Endothelial cell of hepatic sinusoid (primary cell): ENCODE data around the gene DAP.
"Not testable (repeated sequence)": the region's sequence is repeated elsewhere in the genome, so short reads cannot be mapped to it uniquely, and the experiment has no call there.

Experiments
- in situ Hi-C: cut with HindIII; loops from 2 replicates; pipeline ENCODE4 v1.10.0; 2017; ENCODE audit warnings: low sequenced_read_pairs

The DAP gene

GRCh38 chr5:10636363-10637142, 124.5 kb downstream of the DAP start:
- in situ Hi-C loops: no loop called here

- in situ Hi-C loops: no loop called here
Observed at GRCh38 chr5:10635867-10636350, 125.1 kb downstream of the DAP start.

DNA sequence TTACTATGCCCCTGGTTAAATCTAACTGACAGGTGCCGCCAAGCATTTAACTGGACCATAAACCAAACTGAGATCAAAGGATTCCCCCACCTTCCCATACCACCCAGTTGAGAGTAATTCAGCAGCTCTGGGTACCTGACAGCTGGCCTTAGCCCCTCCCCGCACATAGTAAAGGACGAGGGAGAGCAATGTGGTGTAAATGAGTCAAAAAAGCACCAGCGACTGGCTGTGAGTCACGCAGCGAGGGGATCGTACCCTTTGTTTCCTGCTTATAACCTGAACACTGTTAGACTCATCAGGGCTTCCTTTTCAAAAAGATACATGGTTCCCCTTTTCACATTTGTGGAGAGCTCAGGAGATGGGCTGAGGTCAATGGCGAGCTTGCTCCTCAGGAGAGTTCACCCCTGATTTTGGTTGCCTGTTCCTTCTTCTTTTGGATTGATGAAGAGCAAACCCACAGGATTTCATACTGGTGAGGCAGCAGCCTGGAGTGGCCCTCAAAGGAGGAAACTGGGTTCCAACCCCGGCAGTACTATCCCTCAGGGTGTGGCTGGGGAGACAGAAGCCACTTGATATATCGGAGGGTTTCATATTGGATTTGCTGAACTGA, 125.7 kb downstream of the DAP start:
- in situ Hi-C loops: no loop called here

DNA sequence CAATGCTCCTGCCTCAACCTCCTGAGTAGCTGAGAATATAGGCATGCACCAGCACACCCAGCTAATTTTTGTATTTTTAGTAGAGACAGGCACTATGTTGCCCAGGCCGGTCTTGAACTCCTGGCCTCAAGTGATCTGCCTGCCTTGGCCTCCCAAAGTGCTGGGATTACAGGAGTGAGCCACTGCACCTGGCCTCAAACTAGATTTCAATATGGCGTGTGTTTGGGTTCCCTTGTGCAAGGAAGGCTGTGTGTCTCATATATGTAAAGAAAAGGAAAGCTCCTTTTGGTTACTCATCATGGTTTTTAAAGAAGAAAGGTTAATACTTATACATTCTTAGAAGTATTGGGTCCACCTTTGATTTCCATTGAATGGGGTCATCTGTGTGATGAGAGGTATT, 126.5 kb downstream of the DAP start:
- in situ Hi-C loops: no loop called here

GRCh38 chr5:10634050-10634449, 127.0 kb downstream of the DAP start:
- in situ Hi-C loops: no loop called here

GRCh38 chr5:10633271-10634049, 127.6 kb downstream of the DAP start:
- in situ Hi-C loops: no loop called here

DNA sequence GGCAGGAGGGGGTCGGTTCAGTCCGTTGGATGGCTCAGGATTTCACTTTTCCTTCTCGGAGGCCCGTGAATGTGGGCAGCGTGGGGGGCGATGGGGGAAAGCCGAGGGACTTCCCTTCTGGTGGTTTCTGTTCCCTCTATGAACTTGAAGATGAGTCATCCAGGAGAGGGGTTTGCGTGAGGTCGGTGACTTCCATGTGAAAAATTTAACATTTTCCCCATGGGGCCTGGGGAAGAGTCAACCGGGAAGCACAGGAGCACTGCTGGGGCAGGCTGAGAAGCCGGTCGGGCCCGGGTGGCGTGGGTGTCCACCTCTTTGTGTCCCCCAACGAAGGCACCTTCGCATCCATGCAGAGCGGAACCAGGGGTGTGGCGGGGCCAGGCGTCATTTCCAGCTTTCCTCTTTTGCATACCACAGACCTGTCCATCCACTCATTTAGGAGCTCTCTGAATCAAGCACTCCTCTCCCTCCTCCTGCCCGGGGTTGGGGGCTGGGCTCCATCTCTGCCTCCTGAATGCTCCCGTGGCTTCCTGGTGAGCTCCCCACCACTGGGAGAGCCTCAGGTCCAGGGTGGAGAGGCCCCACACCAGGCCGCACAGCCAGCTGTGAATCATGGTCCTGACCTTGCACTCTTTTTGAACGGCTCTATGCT, 128.8 kb downstream of the DAP start:
- in situ Hi-C loops: no loop called here

DNA sequence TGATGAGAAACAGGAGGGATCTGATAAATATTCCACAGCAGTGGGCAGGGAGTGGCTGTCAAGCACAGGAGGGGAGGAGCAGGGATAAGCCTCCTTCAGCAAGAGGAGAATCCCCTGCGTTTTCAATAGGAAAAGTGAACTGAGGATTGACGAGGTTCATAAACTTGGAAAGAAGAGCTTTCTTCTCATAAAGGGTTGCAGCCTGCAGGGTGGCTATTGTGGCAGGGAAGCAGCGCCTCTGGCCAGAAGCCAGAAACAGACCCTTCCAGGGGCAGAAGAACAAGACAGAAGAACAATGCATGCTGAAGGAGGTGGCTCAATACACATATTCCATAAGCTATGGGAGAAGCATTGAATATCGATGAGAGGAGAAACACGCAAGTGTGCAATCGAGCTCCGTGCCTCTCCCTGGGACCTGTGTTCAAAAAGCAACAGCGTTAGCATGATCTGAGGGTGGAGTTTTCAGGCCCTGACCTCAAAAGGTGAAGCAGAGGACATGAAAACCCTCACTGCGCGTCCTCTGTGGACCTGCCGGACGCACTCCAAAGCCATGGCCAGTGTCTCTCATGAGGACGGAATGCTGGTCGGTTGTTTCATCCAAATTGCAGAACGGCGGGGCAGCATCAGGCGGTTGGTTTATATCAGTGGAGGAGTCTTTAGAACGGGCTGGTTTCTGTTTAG, 129.6 kb downstream of the DAP start:
- in situ Hi-C loops: no loop called here

GRCh38 chr5:10630744-10631143, 130.3 kb downstream of the DAP start:
- in situ Hi-C loops: not testable (repeated sequence)

GRCh38 chr5:10630126-10630525, 130.9 kb downstream of the DAP start:
- in situ Hi-C loops: no loop called here

- in situ Hi-C loops: loop anchor here (5.0 kb wide), 2 partner anchors 177 to 292 kb away; no protein-coding TSS in a partner anchor
Observed at GRCh38 chr5:10629682-10630081, 131.4 kb downstream of the DAP start.
